ENCODE measurements around the gene SUSD6. TPM values are rescaled to one million over a fixed set of nuclear protein-coding genes. Genes with fewer than 3 reads are reported as not detected.

Gene SUSD6
- total RNA-seq, 3 donors from 2014 or later (not counting 1 experiment from before 2014, with no cell fraction given) = 119 to 144 (median 140) TPM

- ATAC-seq (peak; percentile 32 to 56 (median 49)), DNase-seq (no peak)
- no peaks in the 10 kb centered on the region for H3K9me3 Mint-ChIP-seq
- no peak for TF ChIP-seq CTCF (IDR thresholded peaks at IDR 0.05)
- Histone ChIP-seq H3K4me1 (ENCODE audit: control insufficient read depth, insufficient read depth, low read length) (peaks cover 34% of the 10 kb centered on the region), H3K36me3 (ENCODE audit: control insufficient read depth, insufficient read depth, low read length) (peaks cover 36% of the 10 kb centered on the region), H3K27ac (ENCODE audit: low read length) (peak overlapping the region; percentile 32), H3K9me3 (ENCODE audit: control insufficient read depth, insufficient read depth, low read length) (no peaks in the 10 kb centered on the region), H3K4me3 (ENCODE audit: low read length) (no peak overlapping the region), H3K27me3 (ENCODE audit: control insufficient read depth, insufficient read depth, low read length) (no peaks in the 10 kb centered on the region)
- intact Hi-C loops (cut with micrococcal nuclease) = no loop called here
- H3K27me3 Mint-ChIP-seq (ENCODE audit: low read depth in 2 of 2) = no peaks in the 10 kb centered on the region
- 52% methylated on average over 12 of the region's 12 CpGs for WGBS (ENCODE audit: insufficient coverage)
- H3K4me3 Mint-ChIP-seq = peak overlapping the region; percentile 50
- no peaks in the 10 kb centered on the region for H3K36me3 Mint-ChIP-seq
- H3K4me1 Mint-ChIP-seq = peaks cover 63 to 67% of the 10 kb centered on the region in 2 donors
- H3K27ac Mint-ChIP-seq = peak overlapping the region; percentile 83 to 86
These were observed 91.9 kb downstream of the SUSD6 start for GRCh38 chr14:69703047-69704039.

DNA sequence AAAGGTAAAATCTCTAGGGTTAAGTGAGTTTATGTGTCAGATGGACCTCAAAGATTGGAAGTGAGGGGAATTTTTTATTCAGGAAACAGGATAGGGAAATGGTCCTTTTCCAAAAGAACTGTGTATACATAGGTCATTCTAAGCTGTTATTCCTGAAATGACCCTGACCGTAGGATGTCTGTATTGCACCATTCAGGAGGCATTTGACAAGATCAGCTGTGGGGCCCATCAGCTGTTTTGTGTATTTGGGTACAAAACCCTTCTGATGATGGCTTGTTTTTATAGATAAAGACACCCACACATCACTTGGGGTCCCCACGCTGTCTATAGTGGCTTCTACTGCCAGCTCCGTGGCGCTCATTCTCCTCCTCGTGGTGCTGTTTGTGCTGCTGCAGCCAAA lies 92.9 kb downstream of the SUSD6 start:
- H3K4me3 ChIP-seq (ENCODE audit: low read length) = no peak overlapping the region
- intact Hi-C loops (cut with micrococcal nuclease) = no loop called here
- 87% methylated on average over 5 of the region's 5 CpGs for WGBS (ENCODE audit: insufficient coverage)
- no peak overlapping the region for H3K4me3 Mint-ChIP-seq
- no peaks in the 10 kb centered on the region for H3K9me3 Mint-ChIP-seq
- H3K36me3 ChIP-seq (ENCODE audit: control insufficient read depth, insufficient read depth, low read length) = peaks cover 45% of the 10 kb centered on the region
- no peaks in the 10 kb centered on the region for H3K9me3 ChIP-seq (ENCODE audit: control insufficient read depth, insufficient read depth, low read length)
- DNase-seq (no peak), ATAC-seq (no peak)
- no peaks in the 10 kb centered on the region for H3K27me3 Mint-ChIP-seq (ENCODE audit: low read depth in 2 of 2)
- H3K4me1 Mint-ChIP-seq = peaks cover 57 to 58% of the 10 kb centered on the region in 2 donors
- no peak overlapping the region for H3K27ac ChIP-seq (ENCODE audit: low read length)
- TF ChIP-seq CTCF (IDR thresholded peaks at IDR 0.05) = no peak
- H3K4me1 ChIP-seq (ENCODE audit: control insufficient read depth, insufficient read depth, low read length) = peaks cover 34% of the 10 kb centered on the region
- no peaks in the 10 kb centered on the region for H3K27me3 ChIP-seq (ENCODE audit: control insufficient read depth, insufficient read depth, low read length)
- H3K27ac Mint-ChIP-seq = peak overlapping the region; percentile 83 to 86
- H3K36me3 Mint-ChIP-seq = no peaks in the 10 kb centered on the region

DNA sequence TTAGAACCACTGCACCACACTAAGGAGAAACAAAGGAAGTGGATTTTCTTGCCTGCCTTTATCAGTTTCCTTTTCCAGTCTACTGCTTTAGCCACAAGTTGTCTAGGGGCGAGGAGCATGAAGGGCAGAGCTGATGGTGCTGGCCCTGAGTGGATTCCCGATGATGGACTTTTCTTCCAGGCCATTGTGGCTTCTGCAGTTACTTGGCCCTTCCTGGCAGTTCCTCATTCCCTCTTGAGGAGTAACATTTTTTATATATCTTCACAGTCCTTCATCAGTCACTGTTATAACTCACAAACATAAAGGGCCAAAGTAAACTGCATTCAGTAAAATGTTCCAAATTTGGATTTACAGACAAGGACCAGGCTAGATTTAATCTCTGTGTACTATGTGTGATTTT lies 94.3 kb downstream of the SUSD6 start:
- Histone ChIP-seq H3K9me3 (ENCODE audit: control insufficient read depth, insufficient read depth, low read length) (no peaks in the 10 kb centered on the region), H3K4me1 (ENCODE audit: control insufficient read depth, insufficient read depth, low read length) (peaks cover 34% of the 10 kb centered on the region), H3K27me3 (ENCODE audit: control insufficient read depth, insufficient read depth, low read length) (no peaks in the 10 kb centered on the region), H3K4me3 (ENCODE audit: low read length) (no peak overlapping the region), H3K27ac (ENCODE audit: low read length) (no peak overlapping the region), H3K36me3 (ENCODE audit: control insufficient read depth, insufficient read depth, low read length) (peaks cover 58% of the 10 kb centered on the region)
- Mint-ChIP-seq H3K27me3 (ENCODE audit: low read depth in 2 of 2) (no peaks in the 10 kb centered on the region), H3K4me1 (peaks cover 48 to 52% of the 10 kb centered on the region in 2 donors), H3K36me3 (peaks cover 8% of the 10 kb centered on the region), H3K9me3 (no peaks in the 10 kb centered on the region), H3K4me3 (no peak overlapping the region), H3K27ac (peak overlapping the region; percentile 38 to 99)
- 21% methylated on average over 2 of the region's 2 CpGs for WGBS (ENCODE audit: insufficient coverage)
- TF ChIP-seq CTCF (IDR thresholded peaks at IDR 0.05) = no peak
- intact Hi-C loops (cut with micrococcal nuclease) = no loop called here
- ATAC-seq (no peak), DNase-seq (no peak)
